ENCODE measurements around the gene STIP1.

The STIP1 gene

DNA sequence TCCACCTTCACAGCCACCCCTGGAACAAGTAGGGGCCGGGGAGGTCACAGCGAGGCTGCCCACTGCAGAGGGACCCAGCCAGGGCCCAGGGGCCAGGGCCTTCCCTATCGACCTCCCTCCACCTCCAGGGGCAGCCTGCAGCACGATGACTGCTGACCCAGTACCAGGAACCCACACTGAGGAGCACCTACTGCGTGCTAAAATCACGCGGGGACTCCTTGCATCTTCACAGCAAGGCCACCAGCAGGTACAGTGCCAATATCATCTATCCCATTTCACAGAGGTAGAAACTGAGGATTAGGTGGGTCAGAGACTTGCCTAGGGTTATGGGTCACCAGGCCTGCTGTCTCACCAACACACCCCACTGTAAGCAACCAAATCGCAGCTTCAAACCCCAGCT lies 34.6 kb upstream of the STIP1 start:
- Histone ChIP-seq H3K4me1 (ENCODE audit: low read length) (no peaks in the 10 kb centered on the region), H3K9me3 (replicated peaks; ENCODE audit: insufficient read depth, low read length) (no peaks in the 10 kb centered on the region), H3K36me3 (replicated peaks; ENCODE audit: insufficient read depth, low read length) (no peaks in the 10 kb centered on the region), H3K79me2 (ENCODE audit: low read length) (no peaks in the 10 kb centered on the region), H3K27me3 (replicated peaks; ENCODE audit: insufficient read depth, low read length) (no peaks in the 10 kb centered on the region), H3K4me2 (ENCODE audit: low read depth, low read length) (no peak overlapping the region), H3K9me2 (replicated peaks; ENCODE audit: insufficient read depth, low read length) (no peaks in the 10 kb centered on the region), H3K4me3 (ENCODE audit: low read length) (no peak overlapping the region), H3K27ac (ENCODE audit: low read length) (no peak overlapping the region), H3K9ac (ENCODE audit: low read length) (no peak overlapping the region), H3F3A (ENCODE audit: insufficient read depth, low read length) (no peaks in the 10 kb centered on the region), H2AFZ (ENCODE audit: low read length) (no peak overlapping the region), H4K20me1 (ENCODE audit: insufficient read depth, low read length) (no peaks in the 10 kb centered on the region)
- TF ChIP-seq EZH2 (optimal IDR thresholded peaks at IDR 0.05; ENCODE audit: low read depth, low read length) (no peak), EZH2phosphoT487 (IDR thresholded peaks at IDR 0.05; ENCODE audit: low read length) (no peak), CTCF (IDR thresholded peaks at IDR 0.05; ENCODE audit: low read length) (no peak)
- no peak for DNase-seq

DNA sequence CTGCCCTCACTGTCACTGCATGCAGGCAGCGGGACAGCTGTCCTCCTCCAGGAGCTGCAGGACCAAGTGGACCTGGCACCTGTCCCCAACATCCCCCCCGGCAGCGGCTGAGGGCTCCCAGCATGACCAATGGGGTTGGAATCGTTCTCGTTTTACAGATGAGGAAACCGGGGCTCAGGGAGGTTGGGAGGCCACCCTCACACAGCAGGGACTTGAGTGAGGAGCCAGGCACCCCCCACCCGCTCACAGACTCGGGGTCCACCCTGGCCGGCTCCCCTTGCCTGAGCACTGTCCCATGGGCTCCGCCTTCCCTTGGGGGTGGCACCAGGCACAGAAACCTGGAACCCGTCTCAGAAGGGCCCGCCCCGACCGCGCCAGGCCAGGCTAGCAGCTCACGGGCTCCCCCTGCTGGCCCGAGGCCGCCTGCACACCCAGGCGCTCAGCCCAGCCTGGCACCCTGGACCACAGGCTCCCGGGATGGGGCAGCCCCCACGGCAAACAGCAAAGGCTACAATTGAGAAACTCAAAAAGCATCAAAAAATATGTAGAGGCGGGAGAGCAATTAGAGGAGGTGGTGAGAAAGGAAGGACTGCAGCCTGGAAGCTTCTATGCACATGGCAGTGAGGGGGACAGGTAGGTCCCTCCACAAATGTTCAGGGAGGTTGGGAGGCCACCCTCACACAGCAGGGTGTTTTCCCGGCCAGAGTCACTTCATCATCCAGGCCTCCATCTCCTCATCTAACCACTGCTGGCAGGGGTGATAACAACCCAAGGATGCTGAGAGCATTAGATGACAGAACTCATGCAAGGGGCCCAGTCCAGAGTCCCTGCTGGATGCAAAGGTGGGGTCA lies 32.9 kb upstream of the STIP1 start:
- no peaks in the 10 kb centered on the region for H3K4me1 ChIP-seq (ENCODE audit: low read length)

DNA sequence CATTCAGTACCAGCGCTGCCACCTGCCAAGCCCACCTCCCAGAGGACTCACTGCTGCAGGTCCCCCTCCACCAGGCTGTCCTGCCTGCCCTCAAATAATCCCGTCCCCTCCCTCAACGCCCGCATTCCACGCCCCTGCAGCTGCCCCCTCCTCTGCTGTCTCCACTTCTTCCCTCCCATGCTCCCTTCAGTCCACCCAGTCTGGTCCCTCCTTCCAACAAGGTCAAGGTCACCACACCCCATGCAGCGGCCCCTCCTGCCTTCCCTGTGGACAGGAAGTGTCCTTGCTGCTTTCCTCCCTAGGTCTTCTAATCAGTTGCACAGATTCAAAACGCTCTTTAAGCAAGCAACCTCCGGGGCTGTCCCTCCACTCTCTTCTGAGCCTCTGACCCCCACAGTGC lies 32.2 kb upstream of the STIP1 start:
- TF ChIP-seq CTCF (IDR thresholded peaks at IDR 0.05; ENCODE audit: low read length), result no peak
- TF ChIP-seq EZH2 (optimal IDR thresholded peaks at IDR 0.05; ENCODE audit: low read depth, low read length), result no peak
- TF ChIP-seq EZH2phosphoT487 (IDR thresholded peaks at IDR 0.05; ENCODE audit: low read length), result no peak
- Histone ChIP-seq H3K9ac (ENCODE audit: low read length) (no peak overlapping the region), H3K36me3 (replicated peaks; ENCODE audit: insufficient read depth, low read length) (no peaks in the 10 kb centered on the region), H3K9me2 (replicated peaks; ENCODE audit: insufficient read depth, low read length) (no peaks in the 10 kb centered on the region), H3K79me2 (ENCODE audit: low read length) (no peaks in the 10 kb centered on the region), H3K27me3 (replicated peaks; ENCODE audit: insufficient read depth, low read length) (no peaks in the 10 kb centered on the region), H3K4me3 (ENCODE audit: low read length) (no peak overlapping the region), H4K20me1 (ENCODE audit: insufficient read depth, low read length) (no peaks in the 10 kb centered on the region), H3F3A (ENCODE audit: insufficient read depth, low read length) (no peaks in the 10 kb centered on the region), H3K9me3 (replicated peaks; ENCODE audit: insufficient read depth, low read length) (no peaks in the 10 kb centered on the region), H2AFZ (ENCODE audit: low read length) (no peak overlapping the region), H3K27ac (ENCODE audit: low read length) (no peak overlapping the region), H3K4me1 (ENCODE audit: low read length) (no peaks in the 10 kb centered on the region), H3K4me2 (ENCODE audit: low read depth, low read length) (no peak overlapping the region)
- no peak for DNase-seq

More for the DNA sequence above, 32.9 kb upstream of the STIP1 start:
- H3K9me2 ChIP-seq (replicated peaks; ENCODE audit: insufficient read depth, low read length), result no peaks in the 10 kb centered on the region
- TF ChIP-seq CTCF (IDR thresholded peaks at IDR 0.05; ENCODE audit: low read length) (peak; percentile 99), EZH2 (optimal IDR thresholded peaks at IDR 0.05; ENCODE audit: low read depth, low read length) (no peak)
- peak overlapping the region; percentile 63 for H3K4me2 ChIP-seq (ENCODE audit: low read depth, low read length)
- H4K20me1 ChIP-seq (ENCODE audit: insufficient read depth, low read length), result no peaks in the 10 kb centered on the region
- H3K36me3 ChIP-seq (replicated peaks; ENCODE audit: insufficient read depth, low read length), result no peaks in the 10 kb centered on the region
- no peaks in the 10 kb centered on the region for H3F3A ChIP-seq (ENCODE audit: insufficient read depth, low read length)
- DNase-seq, result peak; percentile 52
- no peaks in the 10 kb centered on the region for H3K9me3 ChIP-seq (replicated peaks; ENCODE audit: insufficient read depth, low read length)
- H3K79me2 ChIP-seq (ENCODE audit: low read length), result no peaks in the 10 kb centered on the region
- no peak overlapping the region for H3K27ac ChIP-seq (ENCODE audit: low read length)
- peak overlapping the region; percentile 77 for H2AFZ ChIP-seq (ENCODE audit: low read length)
- H3K4me3 ChIP-seq (ENCODE audit: low read length), result peak overlapping the region; percentile 35; the same call in 1 of the 2 replicates
- no peaks in the 10 kb centered on the region for H3K27me3 ChIP-seq (replicated peaks; ENCODE audit: insufficient read depth, low read length)
- H3K9ac ChIP-seq (ENCODE audit: low read length), result no peak overlapping the region

Measured in MM.1S (cell line).